H9 (cell line): Measurements from ENCODE around the gene TLX2. TPM values are rescaled to one million over a fixed set of nuclear protein-coding genes. Genes with fewer than 3 reads are reported as not detected.

Source experiments
- DNase-seq: peaks from one replicate; pipeline ENCODE4 v3.0.0-alpha.2; 2017
- H2AFZ ChIP-seq: one replicate; pipeline ENCODE4 v1.6.1; 2013; ENCODE audit warnings: mild to moderate bottlenecking, low read length, control low read depth, moderate library complexity
- H2AK5ac ChIP-seq: 2 replicates; pipeline ENCODE4 v1.6.1; 2013; ENCODE audit warnings: low read length, control low read depth, mixed read lengths; ENCODE audit not compliant: insufficient read length
- H2BK120ac ChIP-seq: one replicate; pipeline ENCODE4 v1.6.1; 2013; ENCODE audit warnings: low read depth, mild to moderate bottlenecking, low read length, control low read depth, inconsistent platforms; ENCODE audit not compliant: poor library complexity, severe bottlenecking
- H2BK12ac ChIP-seq: 2 replicates; pipeline ENCODE4 v1.6.1; 2013; ENCODE audit warnings: low read length, control low read depth, mixed read lengths, low read depth; ENCODE audit not compliant: insufficient read length
- H2BK15ac ChIP-seq: 2 replicates; pipeline ENCODE4 v1.6.1; 2013; ENCODE audit warnings: low read depth, low read length, control low read depth
- H2BK20ac ChIP-seq: one replicate; pipeline ENCODE4 v1.6.1; 2013; ENCODE audit warnings: low read depth, mild to moderate bottlenecking, low read length, control low read depth, inconsistent platforms; ENCODE audit not compliant: poor library complexity, severe bottlenecking
- H2BK5ac ChIP-seq: 2 replicates; pipeline ENCODE4 v1.6.1; 2013; ENCODE audit warnings: low read length, control low read depth, mixed read lengths; ENCODE audit not compliant: insufficient read length
- H3K14ac ChIP-seq: 2 replicates; pipeline ENCODE4 v1.6.1; 2013; ENCODE audit warnings: low read length, control low read depth; ENCODE audit not compliant: insufficient read depth
- H3K18ac ChIP-seq: 2 replicates; pipeline ENCODE4 v1.6.1; 2013; ENCODE audit warnings: low read depth, mild to moderate bottlenecking, mixed read lengths, low read length, control low read depth; ENCODE audit not compliant: insufficient read length
- H3K23ac ChIP-seq: 2 replicates; pipeline ENCODE4 v1.6.1; 2013; ENCODE audit warnings: low read length, control low read depth, mixed read lengths, low read depth; ENCODE audit not compliant: insufficient read length
- H3K23me2 ChIP-seq: 2 replicates; pipeline ENCODE4 v1.6.1; 2013; ENCODE audit warnings: low read depth, mild to moderate bottlenecking, mixed read lengths, low read length, control low read depth; ENCODE audit not compliant: insufficient read length, poor library complexity, severe bottlenecking
- H3K27ac ChIP-seq: 2 replicates; pipeline ENCODE4 v1.5.1; 2013; ENCODE audit warnings: low read length, control low read depth, mixed read lengths, low read depth; ENCODE audit not compliant: insufficient read length
- H3K27me3 ChIP-seq: 2 replicates; pipeline ENCODE4 v1.6.1; 2013; ENCODE audit warnings: low read length, control low read depth, inconsistent platforms; ENCODE audit not compliant: insufficient read depth
- H3K4ac ChIP-seq: 2 replicates; pipeline ENCODE4 v1.6.1; 2013; ENCODE audit warnings: low read depth, mild to moderate bottlenecking, control low read depth, inconsistent platforms, low read length, moderate library complexity
- H3K4me1 ChIP-seq: 2 replicates; pipeline ENCODE4 v1.6.1; 2013; ENCODE audit warnings: low read length, control low read depth, inconsistent platforms; ENCODE audit not compliant: insufficient read depth
- H3K4me2 ChIP-seq: 2 replicates; pipeline ENCODE4 v1.6.1; 2013; ENCODE audit warnings: low read length, control low read depth, mixed read lengths; ENCODE audit not compliant: insufficient read length, insufficient read depth
- H3K56ac ChIP-seq: 2 replicates; pipeline ENCODE4 v1.6.1; 2013; ENCODE audit warnings: low read depth, mild to moderate bottlenecking, mixed read lengths, low read length, control low read depth; ENCODE audit not compliant: insufficient read length
- H3K79me1 ChIP-seq: 2 replicates; pipeline ENCODE4 v1.6.1; 2013; ENCODE audit warnings: low read depth, mild to moderate bottlenecking, moderate library complexity, low read length, control low read depth, inconsistent platforms; ENCODE audit not compliant: insufficient read depth, poor library complexity, severe bottlenecking
- H3K79me2 ChIP-seq: 2 replicates; pipeline ENCODE4 v1.6.1; 2013; ENCODE audit warnings: low read length, control low read depth, inconsistent platforms; ENCODE audit not compliant: insufficient read depth
- H3K9ac ChIP-seq: 2 replicates; pipeline ENCODE4 v1.6.1; 2013; ENCODE audit warnings: low read length, control low read depth, mixed read lengths; ENCODE audit not compliant: insufficient read length; ENCODE audit errors: extremely low read depth
- H3K9me3 ChIP-seq: one replicate; pipeline ENCODE4 v1.6.1; 2013; ENCODE audit warnings: low read depth, low read length, inconsistent platforms; ENCODE audit not compliant: control insufficient read depth
- H3T11ph ChIP-seq: one replicate; pipeline ENCODE4 v1.6.1; 2013; ENCODE audit warnings: mild to moderate bottlenecking, low read length, control low read depth, inconsistent platforms
- H4K20me1 ChIP-seq: one replicate; pipeline ENCODE4 v1.6.1; 2013; ENCODE audit not compliant: control insufficient read depth, insufficient read length, insufficient read depth
- H4K5ac ChIP-seq: 2 replicates; pipeline ENCODE4 v1.6.1; 2013; ENCODE audit warnings: low read depth, mild to moderate bottlenecking, mixed read lengths, low read length, control low read depth; ENCODE audit not compliant: insufficient read length
- H4K8ac ChIP-seq: replicated peaks from 2 replicates; pipeline ENCODE4 v1.6.1; 2013; ENCODE audit warnings: low read length, control low read depth, mixed read lengths, low read depth; ENCODE audit not compliant: insufficient read length
- H4K91ac ChIP-seq: 2 replicates; pipeline ENCODE4 v1.6.1; 2013; ENCODE audit warnings: low read depth, mild to moderate bottlenecking, moderate library complexity, mixed read lengths, low read length, control low read depth; ENCODE audit not compliant: insufficient read length
- H3K27ac Mint-ChIP-seq, 3 experiments: 2 replicates in 2 of 3; 3 replicates in 1 of 3; pipeline ENCODE4 v1.8.0; 2020 to 2021; ENCODE audit warnings: mixed read lengths in 3 of 3, mild to moderate bottlenecking in 1 of 3, moderate library complexity in 1 of 3
- H3K27me3 Mint-ChIP-seq: 2 replicates; pipeline ENCODE4 v1.8.0; 2021; ENCODE audit warnings: low read depth, mild to moderate bottlenecking, moderate library complexity, mixed read lengths
- H3K36me3 Mint-ChIP-seq, 3 experiments: 2 replicates in 2 of 3; 3 replicates in 1 of 3; pipeline ENCODE4 v1.8.0; 2020 to 2021; ENCODE audit warnings: low read depth in 3 of 3, mixed read lengths in 3 of 3; ENCODE audit not compliant: insufficient read depth in 1 of 3
- H3K4me1 Mint-ChIP-seq, 2 experiments: 2 replicates each; pipeline ENCODE4 v1.8.0; 2020; ENCODE audit warnings: mixed read lengths in 2 of 2
- H3K4me3 Mint-ChIP-seq, 2 experiments: 2 replicates in 1 of 2; 3 replicates in 1 of 2; pipeline ENCODE4 v1.8.0; 2020 to 2021; ENCODE audit warnings: mild to moderate bottlenecking in 2 of 2, mixed read lengths in 2 of 2, moderate library complexity in 1 of 2
- H3K9me3 Mint-ChIP-seq, 2 experiments: 2 replicates in 1 of 2; 3 replicates in 1 of 2; pipeline ENCODE4 v1.8.0; 2020; ENCODE audit warnings: mild to moderate bottlenecking in 2 of 2, mixed read lengths in 2 of 2, moderate library complexity in 1 of 2
- CTCF ChIP-seq: fragments of 200-600 bp; sonication (generic); conservative IDR thresholded peaks from 3 replicates; pipeline ENCODE4 v1.8.0; 2021; ENCODE audit warnings: antibody characterized with exemption, mild to moderate bottlenecking
- WGBS: extraction: QIAGEN DNeasy Blood & Tissue Kit; methylation state at CpG from one replicate; pipeline ENCODE4 v1.1.7; 2013; ENCODE audit warnings: missing lambda C conversion rate, low lambda C conversion rate, mixed read lengths; ENCODE audit not compliant: insufficient read length; ENCODE audit errors: extremely low coverage; 5-methylcytosine and 5-hydroxymethylcytosine counted together
- total RNA-seq: library from RNA; stranded (reverse); gene quantifications from 2 replicates; pipeline ENCODE4 v1.2.1, GENCODE V29; 2021

Gene TLX2
- total RNA-seq, 1 experiment from 2014 or later: 0.20 TPM

- Histone ChIP-seq H3K4me2 (peak overlapping the region; percentile 59), H2BK12ac (no peak overlapping the region), H3K56ac (no peak overlapping the region), H2AK5ac (no peak overlapping the region), H3K27me3 (peaks cover 65% of the 10 kb centered on the region), H3K14ac (no peak overlapping the region), H3K79me2 (no peaks in the 10 kb centered on the region), H3K4ac (no peak overlapping the region), H3K27ac (no peak overlapping the region), H4K5ac (no peak overlapping the region), H3T11ph (no peak overlapping the region), H4K91ac (no peak overlapping the region), H3K79me1 (no peaks in the 10 kb centered on the region), H2BK20ac (no peak overlapping the region), H2BK5ac (no peak overlapping the region), H3K9ac (no peak overlapping the region), H3K18ac (no peak overlapping the region), H3K23ac (no peak overlapping the region), H3K23me2 (peaks cover 25% of the 10 kb centered on the region), H3K9me3 (no peaks in the 10 kb centered on the region), H2BK120ac (no peak overlapping the region), H4K20me1 (no peaks in the 10 kb centered on the region), H2AFZ (no peak overlapping the region), H4K8ac (no peak overlapping the region), H3K4me1 (no peaks in the 10 kb centered on the region), H2BK15ac (no peak overlapping the region)
- no CpG with 5 or more reads among the region's 19 CpGs for WGBS
- Mint-ChIP-seq H3K4me1 (peaks cover 32 to 43% of the 10 kb centered on the region in 2 experiments), H3K27me3 (peaks cover 79% of the 10 kb centered on the region), H3K27ac (no peak overlapping the region), H3K4me3 (peak overlapping the region; percentile 75 to 82), H3K9me3 (peaks cover 0 to 2% of the 10 kb centered on the region in 2 experiments; a peak in 2 of 5 replicates), H3K36me3 (peaks cover 16 to 25% (median 22%) of the 10 kb centered on the region in 3 experiments)
- no peak for TF ChIP-seq CTCF
- no peak for DNase-seq
Measured at GRCh38 chr2:74496997-74497776, 17.1 kb upstream of the TLX2 start.
